NCI-H2227 treated with DMSO at 0.1 percent for 48 hours (cell line): ENCODE data around the gene AGR3.
"Not testable (repeated sequence)": the region's sequence is repeated elsewhere in the genome, so short reads cannot be mapped to it uniquely, and the experiment has no call there.

Experiments
- DNase-seq: peaks from one replicate; lab custom pipeline; 2025; lab: John Stamatoyannopoulos, UW

The AGR3 gene

DNA sequence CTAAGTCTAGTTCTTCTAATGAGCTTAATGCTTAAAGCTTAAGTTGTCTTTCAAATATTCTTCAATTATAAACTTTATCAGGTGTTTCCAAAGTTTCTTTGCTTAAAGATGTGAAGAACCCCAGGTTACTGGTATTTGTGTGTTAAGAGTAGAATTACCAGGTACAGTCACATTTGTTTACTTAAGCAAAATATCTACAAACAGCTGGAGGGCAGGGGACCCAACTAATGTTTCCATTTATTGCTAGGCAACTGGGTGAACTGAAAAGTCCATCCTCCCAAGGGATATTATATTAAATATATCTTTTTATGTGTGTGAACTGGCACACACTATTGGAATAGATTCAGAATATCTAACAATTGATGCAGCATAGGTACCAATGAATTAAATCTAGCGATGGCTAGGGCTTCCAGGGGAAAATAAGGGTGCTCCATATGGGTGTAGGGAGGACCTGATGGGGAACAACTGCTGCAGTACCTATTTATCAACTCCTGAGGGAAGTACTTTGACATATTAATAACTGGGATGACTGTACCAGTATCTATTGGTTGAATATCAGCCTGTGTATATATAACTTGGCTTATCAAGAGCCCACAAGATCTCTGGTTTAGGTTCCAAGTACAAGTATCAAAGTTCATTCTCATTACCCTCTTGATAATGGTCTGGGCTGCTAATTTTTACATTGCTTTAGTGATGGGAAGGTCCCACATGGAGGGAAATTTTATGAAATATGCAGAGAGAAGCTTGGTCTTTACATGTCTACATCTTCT lies 10.3 kb upstream of the AGR3 start:
- DNase-seq: no peak

DNA sequence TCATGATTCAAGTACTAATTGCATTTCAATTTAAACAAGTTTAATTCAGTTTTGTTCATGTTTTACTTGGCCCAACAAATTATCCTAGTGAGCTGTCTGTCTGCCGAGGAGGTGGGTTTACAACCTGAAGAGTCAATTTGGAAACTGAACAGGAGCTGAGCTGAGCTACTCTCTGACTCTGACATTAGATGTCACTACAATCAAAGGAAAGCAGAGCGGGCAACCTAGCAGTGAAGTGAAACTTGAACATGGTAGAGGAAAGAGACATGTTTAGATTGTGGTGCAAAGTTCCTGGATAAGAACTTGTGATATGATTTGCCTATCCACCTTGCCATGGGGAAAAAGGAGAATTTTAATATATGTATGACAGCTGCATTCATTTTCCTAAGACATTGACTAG lies 9.6 kb upstream of the AGR3 start:
- no peak for DNase-seq

DNA sequence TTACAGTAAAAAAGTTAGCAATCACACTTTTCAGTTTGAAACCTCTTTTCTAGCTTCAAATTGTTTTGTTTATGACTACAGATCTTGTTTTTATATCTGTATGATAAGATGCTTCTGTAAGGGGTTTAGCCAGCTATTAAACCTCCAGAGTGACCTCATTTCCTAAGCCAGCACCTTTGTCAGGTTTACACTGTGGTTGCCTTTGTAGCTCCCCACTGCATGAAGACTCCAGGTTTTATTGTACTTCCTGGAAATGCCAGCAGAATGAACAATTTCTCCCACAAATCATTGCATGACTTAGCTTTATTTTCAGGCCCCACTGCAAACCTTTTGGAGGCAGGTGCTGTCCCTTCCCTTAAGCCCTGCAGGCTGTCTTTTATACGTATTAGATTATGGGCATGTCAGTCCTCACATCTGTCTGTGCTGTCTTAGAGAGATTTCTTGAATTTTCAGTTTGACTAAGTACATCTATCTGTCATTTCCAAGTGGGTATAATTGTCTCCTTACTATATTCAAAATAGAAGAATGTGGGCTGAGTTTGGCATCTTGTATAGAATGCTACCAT lies 8.2 kb upstream of the AGR3 start:
- no peak for DNase-seq

DNA sequence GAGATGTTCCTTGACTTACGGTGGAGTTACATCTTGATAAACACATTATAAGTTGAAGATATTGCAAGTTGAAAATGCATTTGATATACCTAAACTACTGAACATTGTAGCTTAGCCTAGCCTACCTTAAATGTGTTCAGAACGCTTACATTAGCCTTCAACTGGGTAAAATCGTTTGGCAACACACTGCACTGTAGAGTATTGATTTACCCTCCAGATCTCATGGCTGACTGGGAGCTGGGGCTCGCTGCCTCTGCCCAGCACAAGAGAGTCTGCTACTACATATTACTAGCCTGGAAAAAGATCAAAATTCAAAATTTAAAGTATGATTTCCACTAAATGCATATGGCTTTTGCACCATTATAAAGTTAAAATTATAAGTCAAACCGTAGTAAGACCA lies 7.5 kb upstream of the AGR3 start:
- DNase-seq: no peak

DNA sequence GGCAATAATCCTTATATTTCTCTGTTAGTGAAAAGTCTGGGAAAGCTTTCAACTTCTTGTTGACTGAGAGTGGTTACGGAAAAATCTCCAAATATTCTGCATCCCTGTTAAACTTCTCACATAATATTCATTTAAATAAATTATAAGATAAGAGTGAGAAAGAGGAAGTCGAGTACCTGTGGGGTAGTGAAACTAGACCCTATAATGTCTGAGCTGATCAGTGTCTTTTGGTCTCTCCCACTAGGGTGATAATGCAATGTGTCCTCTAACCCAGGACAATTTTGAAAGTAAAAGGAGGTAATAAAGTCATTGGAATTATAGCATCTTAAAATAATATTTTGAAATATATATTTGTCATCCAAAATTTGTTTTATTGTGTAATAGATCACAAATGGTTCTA lies 2.1 kb upstream of the AGR3 start:
- no peak for DNase-seq

DNA sequence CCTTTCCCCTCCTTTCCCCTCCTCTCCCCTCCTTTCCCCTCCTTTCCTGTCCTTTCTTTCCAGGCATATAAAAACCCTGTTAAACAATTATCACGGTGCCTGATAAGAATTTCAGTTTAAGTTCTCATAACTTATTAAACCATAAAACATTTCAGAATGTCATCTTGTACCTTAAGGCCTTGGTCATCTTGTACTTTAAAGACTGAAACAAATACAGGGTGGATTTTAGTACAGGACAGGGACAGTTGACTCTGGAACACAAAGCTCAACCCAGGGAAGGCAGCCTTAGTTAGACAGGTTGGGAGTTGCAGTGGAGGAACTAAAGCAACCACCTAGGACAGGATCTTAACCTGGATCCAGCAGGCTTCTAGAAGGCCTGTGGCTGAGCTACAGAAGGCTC lies 1.2 kb downstream of the AGR3 start:
- DNase-seq: no peak

DNA sequence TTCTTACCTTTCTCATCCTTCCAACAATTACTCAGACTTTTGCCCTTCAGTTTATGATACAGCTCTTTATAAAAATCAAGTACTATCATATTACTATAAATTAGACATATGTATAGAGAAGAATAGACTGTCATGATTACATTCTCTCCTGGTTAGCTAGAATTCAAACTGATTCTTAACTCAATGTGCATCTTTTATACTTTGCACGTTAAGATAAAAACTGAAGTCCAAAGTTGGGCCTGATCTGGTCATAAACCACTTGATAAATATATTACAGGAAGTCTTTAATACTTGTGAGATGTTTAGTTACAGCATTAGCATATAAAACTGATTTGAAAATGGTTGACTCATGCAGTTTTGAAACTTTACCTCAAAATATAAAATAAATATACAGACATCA lies 2.6 kb downstream of the AGR3 start:
- DNase-seq: no peak

DNA sequence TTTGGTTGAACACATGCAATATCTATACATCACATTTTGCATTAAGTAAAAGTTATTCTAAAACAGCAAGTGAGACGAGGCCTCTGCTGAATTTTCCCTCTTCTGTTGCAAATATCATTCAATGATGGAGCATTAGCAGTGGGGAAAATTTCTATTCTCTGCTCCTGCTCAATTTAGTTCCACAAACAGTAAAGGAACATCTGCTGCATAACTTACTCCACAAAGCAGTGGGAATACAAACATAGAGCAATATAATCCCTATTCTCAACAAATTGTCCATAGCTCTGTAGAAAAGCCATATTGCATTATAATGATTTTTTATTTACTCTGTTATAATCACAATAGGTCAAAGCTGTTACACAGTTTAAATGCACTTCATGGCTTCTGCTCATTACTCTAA lies 5.9 kb downstream of the AGR3 start:
- no peak for DNase-seq

DNA sequence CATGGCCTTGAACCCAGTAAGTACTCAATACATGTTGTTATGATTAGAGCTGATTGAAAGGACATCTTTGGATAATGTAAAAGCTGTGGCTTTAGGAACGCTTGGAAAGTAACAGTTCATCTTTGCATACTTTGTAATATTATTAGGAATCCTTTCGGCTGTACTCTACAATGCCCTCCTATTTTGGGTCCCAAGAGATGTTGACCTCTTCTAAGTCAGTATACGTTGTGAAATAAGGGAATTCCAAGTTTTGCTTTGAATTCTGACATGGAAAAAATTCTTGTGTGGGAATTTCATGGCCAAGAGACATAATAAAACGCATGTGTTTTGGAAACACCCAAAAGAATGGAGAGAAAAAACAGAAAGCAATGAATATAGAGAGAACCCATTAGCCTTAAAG lies 7.7 kb downstream of the AGR3 start:
- DNase-seq: no peak

DNA sequence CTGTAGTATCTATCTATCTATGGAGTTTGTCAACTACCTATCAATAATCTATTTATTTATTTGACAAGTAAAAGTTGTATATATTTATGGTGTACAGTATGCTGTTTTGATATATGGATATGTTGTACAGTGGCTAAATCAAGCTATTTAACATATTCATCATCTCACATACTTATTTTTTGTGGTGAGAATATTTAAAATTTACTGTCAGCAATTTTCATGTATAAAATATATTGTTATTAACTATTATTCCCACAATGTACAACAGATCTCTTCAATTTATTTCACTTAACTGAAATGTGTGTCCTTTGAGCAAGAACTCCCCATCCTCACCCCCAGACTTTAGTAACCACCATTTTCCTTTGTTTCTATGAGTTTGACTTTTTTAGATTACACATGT lies 14.5 kb downstream of the AGR3 start:
- no peak for DNase-seq

DNA sequence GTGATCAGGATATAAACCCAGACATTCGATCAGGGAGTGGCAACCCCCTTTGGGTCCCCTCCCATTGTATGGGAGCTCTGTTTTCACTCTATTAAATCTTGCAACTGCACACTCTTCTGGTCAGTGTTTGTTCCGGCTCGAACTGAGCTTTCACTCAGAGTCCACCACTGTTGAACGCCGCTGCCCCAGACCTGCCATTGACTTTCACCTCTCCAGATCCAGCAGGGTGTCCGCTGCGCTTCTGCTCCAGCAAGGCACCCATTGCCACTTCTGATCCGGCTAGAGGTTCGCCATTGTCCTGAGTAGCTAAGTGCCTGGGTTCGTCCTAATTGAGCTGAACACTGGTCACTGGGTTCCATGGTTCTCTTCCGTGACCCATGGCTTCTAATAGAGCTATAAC lies 28.6 kb downstream of the AGR3 start:
- DNase-seq: not testable (repeated sequence)

DNA sequence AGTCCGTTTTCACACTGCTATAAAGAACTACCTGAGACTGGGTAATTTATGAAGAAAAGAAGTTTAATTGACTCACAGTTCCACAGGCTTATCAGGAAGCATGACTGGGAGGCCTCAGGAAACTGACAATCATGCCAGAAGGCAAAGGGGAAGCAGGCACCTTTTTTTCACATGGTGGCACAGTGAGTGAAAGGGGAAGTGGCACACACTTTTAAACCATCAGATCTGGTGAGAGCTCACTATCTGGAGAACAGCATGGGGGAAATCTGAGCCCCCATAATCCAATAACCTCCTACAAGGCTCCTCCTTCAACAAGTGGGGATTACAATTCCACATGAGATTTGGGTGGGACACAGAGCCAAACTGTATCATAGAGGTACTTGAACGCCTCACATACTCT lies 30.0 kb downstream of the AGR3 start:
- no peak for DNase-seq

DNA sequence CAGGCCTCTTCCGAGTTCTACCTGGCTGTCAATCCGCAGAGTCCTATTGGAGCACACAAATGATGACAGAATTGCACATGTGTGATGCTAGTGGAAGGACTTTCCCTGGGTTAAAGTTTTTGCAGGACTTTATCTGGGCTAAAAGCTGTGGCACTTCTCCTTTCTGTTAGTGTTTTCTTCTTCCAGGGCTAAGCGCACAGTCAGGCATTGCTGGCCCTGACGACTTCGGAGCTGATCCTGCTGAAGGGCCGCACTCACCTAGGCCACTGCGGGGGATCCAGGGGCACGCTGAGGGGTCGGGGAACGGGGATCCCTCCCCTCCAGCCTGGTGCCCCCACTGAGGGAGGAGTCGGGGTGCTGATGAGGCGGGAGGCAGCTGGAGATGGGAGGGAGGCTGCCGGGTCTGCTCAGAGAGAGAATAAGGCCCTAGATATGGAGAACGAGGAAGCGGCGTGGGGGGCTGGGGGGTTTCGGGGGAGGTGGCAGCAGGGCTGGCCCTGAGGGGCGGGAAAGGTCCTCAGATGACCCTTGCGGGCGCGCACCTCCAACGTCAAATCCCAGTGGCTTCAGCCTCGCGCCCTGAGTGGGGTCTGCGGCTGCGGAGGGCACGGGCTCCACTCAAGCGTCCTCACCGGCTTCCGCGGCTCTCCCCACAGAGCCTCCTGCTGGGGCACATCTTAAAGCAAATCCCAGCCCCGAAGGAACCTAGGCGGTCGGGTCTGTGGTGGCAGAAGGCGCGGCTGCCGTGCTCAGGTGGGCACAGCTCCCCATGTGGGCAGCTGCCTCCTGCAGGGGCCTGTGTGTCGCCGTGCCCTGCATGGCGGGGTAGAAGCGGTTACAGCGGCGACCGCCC lies 30.9 kb downstream of the AGR3 start:
- DNase-seq: no peak

DNA sequence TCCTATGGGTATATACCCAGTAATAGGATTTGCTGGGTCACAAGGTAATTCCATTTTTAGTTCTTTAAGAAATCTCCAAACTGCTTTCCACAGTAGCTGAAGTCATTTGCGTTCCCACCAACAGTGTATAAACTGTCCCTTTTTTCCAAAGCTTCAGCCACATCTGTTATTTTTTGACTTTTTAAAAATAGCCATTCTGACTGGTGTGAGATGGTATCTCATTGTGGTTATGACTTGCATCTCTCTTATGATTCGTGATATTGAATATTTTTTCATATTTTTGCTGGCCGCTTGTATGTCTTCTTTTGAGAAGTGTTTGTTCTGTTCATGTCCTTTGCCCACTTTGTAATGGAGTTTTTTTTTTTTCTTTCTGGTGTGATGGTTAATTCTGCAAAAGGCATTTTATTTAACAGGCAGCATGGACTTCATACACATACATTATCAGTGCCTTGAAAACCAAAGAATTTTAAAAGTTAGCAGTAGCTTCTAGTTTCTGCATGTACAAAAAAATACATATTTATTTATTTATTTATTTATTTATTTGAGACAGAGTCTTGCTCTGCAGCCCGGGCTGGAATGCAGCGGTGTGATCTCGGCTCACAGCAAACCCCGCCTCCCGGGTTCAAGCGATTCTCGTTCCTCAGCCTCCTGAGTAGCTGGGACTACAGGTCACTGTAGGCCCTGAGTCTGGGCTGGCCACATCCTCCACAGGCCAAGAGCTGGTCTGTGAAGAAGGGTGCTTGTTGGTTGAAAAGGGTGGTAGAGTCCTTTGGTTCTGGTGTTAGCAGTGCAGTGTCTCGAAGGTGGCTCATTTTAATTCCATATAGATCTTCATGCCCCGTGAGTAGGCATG lies 32.3 kb downstream of the AGR3 start:
- DNase-seq: no peak

DNA sequence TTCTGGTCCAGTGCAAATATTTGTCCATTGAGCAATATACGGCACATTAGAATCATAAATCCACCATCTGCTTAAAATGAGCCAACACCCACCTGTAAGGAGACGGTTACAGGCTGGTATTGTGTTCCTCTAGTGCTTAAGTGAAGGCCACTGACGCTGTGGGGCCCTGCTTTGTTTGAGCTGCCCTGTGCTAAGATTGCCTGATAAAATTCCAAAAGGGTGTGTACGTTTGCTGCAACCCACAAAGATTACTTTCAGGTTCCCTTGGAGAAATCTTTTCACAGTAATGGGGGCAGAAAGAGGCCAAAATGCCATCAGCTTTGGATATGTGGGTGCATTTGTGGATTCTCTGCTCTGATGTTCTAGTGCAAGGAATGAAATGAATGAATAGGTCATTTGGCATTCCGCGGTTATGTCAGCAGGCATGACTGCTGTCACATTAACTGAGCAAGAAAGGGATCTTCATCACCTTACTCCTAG lies 34.4 kb downstream of the AGR3 start:
- DNase-seq: no peak

DNA sequence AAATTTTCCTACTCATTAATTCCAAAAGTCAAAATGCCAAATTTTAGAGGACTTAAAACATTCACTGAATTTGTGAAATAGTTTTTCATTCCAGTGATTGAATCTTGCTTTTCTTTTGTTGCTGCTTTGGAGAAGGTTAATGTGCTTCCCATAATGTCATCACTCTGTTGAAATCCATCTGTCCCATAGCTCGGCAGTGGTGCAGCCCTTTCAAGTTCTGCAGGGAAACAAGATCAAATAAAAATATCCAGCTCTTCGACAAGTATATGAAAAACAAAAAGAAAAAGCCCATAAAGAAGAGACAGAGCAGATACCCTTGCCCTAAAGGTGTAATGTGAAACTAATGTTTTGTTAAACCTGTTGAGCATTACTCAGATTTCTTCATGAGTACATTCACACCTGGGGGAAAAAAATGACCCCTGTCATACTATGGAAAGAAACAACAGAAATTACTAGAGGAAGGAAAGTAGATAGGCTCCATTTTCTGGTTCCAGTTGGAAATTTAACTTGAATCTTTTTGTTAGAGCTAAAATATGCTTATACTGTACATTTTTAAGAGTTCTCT lies 35.1 kb downstream of the AGR3 start:
- no peak for DNase-seq

DNA sequence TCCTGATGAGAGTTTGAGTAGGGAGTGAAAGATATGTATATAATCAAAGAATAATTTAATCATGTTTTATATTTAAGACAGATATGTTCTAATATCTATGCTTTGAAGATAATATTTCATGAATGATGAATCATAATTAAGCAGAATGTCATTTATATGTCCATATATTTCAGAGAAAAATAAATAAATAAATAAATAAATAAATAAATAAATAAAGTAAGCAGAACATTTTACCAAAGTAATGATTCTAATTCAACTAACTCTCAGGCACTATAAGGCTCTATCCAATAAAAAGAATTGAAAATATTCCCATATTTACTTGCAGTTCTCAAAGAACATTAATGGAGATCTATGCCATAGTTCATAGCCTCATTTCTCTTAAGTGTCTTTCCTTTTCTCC lies 36.0 kb downstream of the AGR3 start:
- DNase-seq: no peak

DNA sequence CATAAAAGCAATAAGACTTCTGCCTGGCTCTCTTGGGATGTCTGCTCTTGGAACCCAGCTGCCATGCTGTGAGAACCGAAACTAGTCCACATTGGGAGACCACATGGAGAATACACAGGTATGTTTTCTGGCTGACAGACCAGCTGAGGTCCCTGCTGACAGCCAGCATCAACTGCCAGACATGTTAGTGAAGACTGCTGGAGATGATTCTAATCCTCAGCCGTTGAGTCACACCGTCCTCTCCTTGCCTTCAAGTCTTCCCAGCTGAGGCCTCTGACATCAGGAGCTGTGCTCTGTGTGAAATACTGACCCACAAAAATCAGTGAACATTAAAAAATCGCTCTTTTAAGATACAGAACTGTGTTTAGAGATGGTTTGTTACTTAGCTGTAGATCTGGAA lies 40.1 kb downstream of the AGR3 start:
- no peak for DNase-seq

DNA sequence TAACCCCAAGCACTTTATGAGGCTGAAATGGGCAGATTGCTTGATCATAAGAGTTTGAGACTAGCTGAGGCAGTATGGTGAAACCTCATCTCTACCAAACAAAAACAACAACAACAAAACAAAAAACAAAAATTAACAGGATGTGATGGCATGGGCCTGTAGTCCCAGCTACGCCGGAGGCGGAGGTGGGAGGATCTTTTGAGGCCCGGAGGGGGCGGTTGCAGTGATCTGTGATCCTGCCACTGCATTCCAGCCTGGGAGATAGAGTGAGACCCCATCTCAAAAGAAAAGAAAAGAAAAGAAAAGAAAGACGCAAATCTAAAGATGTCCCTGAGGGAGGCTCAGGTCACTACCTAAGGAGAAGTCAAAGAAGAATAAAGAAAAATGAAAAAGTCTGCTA lies 41.7 kb downstream of the AGR3 start:
- no peak for DNase-seq

DNA sequence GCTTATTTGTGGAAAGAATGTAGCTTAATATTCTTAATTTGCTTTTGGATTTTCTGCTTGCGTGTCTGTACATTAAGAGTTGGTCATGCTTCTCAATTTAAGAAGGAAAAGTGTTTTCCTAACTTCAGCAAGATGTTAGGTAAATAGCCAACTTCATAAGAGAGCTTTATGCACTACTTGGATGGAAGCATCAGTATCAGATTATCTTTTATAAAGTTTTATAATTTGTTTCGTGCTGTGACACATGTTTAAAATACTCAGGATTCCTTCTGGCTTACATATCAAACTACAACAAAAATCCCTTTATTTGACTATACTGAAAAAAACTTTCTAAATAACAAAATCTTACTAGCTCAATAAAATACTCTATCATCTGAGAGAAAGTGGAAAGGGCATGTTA lies 42.1 kb downstream of the AGR3 start:
- no peak for DNase-seq

DNA sequence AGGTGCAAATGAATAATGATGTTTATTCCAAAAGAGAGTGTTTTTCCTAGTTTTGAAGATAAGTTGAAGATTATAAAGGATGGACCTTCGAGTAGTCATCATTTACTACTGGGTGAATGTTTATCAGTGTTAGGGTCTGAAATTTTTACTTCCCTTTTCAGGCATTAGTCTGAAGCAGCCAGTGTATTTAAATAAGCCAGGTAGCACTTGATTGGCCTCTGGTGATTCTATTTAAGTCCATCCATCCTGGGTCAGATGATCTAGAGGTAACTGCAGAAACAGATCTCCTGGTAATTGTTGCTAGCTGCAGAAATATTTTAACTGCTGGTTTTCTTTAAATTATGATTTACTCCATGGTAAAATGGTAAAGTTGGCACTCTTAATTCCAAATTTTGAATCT lies 42.9 kb downstream of the AGR3 start:
- no peak for DNase-seq

DNA sequence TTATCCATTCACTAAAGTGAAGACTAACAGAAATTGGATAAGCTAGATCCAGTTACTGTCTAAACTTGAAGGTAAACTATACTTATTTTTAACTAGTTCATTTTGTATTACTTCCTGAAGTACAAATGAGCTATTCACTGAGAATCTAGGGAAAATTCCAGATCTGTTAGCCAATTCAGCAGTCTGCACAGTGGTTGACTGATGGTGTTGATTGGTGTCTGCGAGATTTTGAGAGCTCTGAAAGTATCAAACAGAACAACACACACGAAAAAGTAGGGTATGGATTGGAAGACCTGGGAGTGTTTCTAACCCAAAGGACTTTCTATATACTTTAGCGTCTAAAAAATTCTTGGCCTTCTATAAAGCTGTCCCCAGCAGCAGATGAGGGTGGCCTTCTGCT lies 43.4 kb downstream of the AGR3 start:
- DNase-seq: no peak
